Measurements from ENCODE around the gene HOXB9.

The HOXB9 gene

DNA sequence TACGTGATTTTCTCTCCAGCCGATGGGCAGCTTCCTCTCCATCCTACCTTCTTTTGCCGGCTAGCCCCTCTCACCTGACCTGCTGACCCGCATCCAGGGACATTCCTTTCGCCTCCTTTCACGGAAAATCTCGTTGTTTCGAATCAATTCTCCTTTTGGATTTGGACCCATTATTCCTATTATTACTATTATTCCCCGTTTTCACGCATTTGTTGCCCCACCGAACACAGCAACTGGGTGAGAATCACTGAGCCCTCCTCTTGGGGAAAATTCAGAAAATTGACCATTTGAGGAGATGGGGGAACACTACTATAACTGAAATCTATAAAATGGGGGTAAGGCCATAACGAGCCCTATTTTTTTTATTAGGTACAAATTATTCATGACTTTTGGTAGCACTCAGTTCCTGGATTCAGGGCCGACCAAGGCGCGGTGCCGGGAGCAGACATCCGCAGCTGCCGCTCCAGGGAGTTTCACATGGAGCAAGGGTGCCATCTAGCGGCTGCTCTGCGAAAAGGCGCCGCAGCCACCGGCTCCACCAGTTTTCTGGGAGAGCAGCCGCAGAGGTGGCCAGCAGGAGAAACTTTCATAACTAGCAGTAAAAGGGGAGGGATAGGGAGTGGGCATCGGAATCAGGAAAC is 7.8 kb downstream of the HOXB9 start:
- TF ChIP-seq, protein P1, sequence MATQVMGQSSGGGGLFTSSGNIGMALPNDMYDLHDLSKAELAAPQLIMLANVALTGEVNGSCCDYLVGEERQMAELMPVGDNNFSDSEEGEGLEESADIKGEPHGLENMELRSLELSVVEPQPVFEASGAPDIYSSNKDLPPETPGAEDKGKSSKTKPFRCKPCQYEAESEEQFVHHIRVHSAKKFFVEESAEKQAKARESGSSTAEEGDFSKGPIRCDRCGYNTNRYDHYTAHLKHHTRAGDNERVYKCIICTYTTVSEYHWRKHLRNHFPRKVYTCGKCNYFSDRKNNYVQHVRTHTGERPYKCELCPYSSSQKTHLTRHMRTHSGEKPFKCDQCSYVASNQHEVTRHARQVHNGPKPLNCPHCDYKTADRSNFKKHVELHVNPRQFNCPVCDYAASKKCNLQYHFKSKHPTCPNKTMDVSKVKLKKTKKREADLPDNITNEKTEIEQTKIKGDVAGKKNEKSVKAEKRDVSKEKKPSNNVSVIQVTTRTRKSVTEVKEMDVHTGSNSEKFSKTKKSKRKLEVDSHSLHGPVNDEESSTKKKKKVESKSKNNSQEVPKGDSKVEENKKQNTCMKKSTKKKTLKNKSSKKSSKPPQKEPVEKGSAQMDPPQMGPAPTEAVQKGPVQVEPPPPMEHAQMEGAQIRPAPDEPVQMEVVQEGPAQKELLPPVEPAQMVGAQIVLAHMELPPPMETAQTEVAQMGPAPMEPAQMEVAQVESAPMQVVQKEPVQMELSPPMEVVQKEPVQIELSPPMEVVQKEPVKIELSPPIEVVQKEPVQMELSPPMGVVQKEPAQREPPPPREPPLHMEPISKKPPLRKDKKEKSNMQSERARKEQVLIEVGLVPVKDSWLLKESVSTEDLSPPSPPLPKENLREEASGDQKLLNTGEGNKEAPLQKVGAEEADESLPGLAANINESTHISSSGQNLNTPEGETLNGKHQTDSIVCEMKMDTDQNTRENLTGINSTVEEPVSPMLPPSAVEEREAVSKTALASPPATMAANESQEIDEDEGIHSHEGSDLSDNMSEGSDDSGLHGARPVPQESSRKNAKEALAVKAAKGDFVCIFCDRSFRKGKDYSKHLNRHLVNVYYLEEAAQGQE (IDR thresholded peaks at IDR 0.05; ENCODE audit: insufficient replicate concordance, low read depth), result no peak
- peak; percentile 70 for TF ChIP-seq CTCF (IDR thresholded peaks at IDR 0.05; ENCODE audit: insufficient read depth, low read length)
- H3K27ac ChIP-seq (replicated peaks), result no peak overlapping the region
- H3K27me3 ChIP-seq (ENCODE audit: insufficient read depth, poor library complexity, severe bottlenecking), result peaks cover 83% of the 10 kb centered on the region
- peak; percentile 50 to 76 for DNase-seq (ENCODE audit: low read depth in 1 of 2, low spot score in 1 of 2)
- no peak overlapping the region for H3K4me3 ChIP-seq (replicated peaks; ENCODE audit: insufficient read depth, low read length)

- no peak overlapping the region for H3K4me3 ChIP-seq (replicated peaks; ENCODE audit: insufficient read depth, low read length)
- no peak for DNase-seq (ENCODE audit: low read depth in 1 of 2, low spot score in 1 of 2)
- peaks cover 79% of the 10 kb centered on the region for H3K27me3 ChIP-seq (ENCODE audit: insufficient read depth, poor library complexity, severe bottlenecking)
Measured at GRCh38 chr17:48617471-48618255, 8.5 kb downstream of the HOXB9 start.

DNA sequence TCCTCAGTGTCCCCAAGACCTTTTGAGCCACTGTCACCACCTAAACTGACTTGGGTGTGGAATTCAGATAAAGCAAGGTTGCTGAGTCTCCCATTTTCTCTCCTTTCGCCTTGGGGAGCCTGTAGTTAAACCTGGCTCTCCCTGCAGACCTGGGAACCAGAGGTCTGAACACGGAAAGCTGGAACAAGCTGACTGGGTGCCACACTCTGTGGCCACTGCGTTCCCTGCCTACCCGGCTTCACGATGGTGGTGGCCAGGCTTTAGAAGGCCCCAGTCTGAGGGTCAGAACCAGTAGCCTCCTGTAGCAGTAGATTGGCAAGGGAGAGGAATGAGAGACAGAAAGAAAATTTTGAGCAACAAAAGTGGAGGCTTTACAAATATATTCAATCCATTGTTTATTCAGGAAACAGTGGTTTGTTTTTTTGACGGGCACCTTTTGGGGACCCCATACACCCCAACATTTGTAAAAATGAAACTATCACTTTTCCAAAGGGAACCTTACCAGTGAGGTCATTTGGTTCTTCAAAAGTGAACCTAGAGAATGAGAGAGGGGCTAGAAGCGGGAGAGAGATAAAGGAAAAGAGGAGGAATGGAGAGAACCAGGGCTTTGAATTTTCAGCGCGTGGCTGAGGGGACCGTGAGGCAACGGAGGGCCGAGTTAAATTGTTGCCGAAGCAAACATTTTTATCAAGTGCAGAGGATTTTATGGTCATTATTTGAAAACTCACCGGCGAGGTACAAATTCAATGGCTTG is 9.3 kb downstream of the HOXB9 start:
- no peak overlapping the region for H3K4me3 ChIP-seq (replicated peaks; ENCODE audit: insufficient read depth, low read length)
- peaks cover 85% of the 10 kb centered on the region for H3K27me3 ChIP-seq (ENCODE audit: insufficient read depth, poor library complexity, severe bottlenecking)
- TF ChIP-seq CTCF (IDR thresholded peaks at IDR 0.05; ENCODE audit: insufficient read depth, low read length), result no peak
- TF ChIP-seq SPI1 (IDR thresholded peaks at IDR 0.05; ENCODE audit: borderline replicate concordance, low read depth), result no peak
- DNase-seq (ENCODE audit: low read depth in 1 of 2, low spot score in 1 of 2), result no peak
- no peak overlapping the region for H3K27ac ChIP-seq (replicated peaks)

More at GRCh38 chr17:48617471-48618255, 8.5 kb downstream of the HOXB9 start:
- no peak overlapping the region for H3K27ac ChIP-seq (replicated peaks)
- TF ChIP-seq GABPA (IDR thresholded peaks at IDR 0.05; ENCODE audit: low read depth), result no peak
- TF ChIP-seq POLR2AphosphoS5 (IDR thresholded peaks at IDR 0.05; ENCODE audit: low read depth), result no peak
- TF ChIP-seq CTCF (IDR thresholded peaks at IDR 0.05; ENCODE audit: insufficient read depth, low read length), result no peak
- TF ChIP-seq, protein P1 (IDR thresholded peaks at IDR 0.05; ENCODE audit: insufficient replicate concordance, low read depth), result no peak
- no peak for TF ChIP-seq SPI1 (IDR thresholded peaks at IDR 0.05; ENCODE audit: borderline replicate concordance, low read depth)
